Right hindlimb (tissue), 1 donor: ENCODE results near the gene STXBP6.

ENCODE experiments used
- DNase-seq: peaks from one replicate; pipeline ENCODE4 v3.0.0-alpha.2; 2018

The STXBP6 gene

DNA sequence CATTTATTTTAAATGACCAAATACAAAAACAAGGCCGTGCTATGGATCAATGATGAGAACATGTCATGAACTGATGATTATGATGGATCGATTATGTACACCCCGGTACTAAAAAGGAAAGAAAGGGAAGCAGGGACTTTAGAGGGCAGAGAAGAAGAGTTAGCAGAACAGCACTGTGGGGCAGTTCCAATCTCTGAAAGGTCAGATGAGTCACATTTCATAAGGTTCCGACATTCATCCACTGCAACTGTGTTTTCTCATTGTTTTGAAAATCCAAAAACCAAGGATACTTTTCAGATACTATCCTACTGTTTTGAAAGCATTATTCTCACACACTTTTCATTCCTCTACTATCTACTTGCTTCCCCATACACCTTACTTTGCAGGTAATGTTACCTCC lies 169.3 kb downstream of the STXBP6 start:
- no peak for DNase-seq

DNA sequence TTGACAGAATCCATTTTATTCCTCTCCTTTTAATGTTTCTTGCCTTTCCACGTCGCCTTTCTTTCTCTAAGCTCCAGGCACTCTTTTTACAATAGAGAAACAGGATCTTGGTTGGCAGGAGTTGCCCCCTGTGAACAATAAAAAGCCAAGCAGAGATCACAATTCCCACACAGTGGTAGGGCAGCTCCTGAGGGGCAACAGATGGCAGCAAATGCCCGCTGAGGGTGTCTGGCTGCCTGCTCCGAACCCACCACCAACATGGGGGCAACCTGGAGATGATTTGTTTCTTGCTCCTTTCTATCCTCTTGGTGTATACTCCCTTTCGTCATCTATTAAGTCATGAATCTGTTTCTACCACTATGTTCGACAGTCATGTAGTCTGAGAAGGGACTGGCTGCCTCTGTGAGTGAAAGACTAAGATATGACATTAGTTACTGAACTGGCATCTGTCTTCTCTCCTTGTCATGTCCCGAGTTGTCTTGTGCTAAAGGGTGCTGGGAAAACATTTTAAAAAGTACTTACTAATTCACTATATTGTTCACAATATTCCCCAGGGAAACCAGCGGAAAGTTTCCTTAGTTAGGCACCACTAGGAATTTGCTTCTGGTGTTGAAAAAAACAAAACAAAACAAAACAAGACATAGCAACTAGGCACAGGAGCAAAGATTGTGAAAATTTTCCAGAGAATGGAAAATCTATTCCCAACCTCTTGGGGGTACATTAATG lies 170.1 kb downstream of the STXBP6 start:
- no peak for DNase-seq

GRCh38 chr14:24876996-24877395 lies 173.0 kb downstream of the STXBP6 start:
- no peak for DNase-seq

GRCh38 chr14:24875991-24876878 lies 173.7 kb downstream of the STXBP6 start:
- no peak for DNase-seq

DNA sequence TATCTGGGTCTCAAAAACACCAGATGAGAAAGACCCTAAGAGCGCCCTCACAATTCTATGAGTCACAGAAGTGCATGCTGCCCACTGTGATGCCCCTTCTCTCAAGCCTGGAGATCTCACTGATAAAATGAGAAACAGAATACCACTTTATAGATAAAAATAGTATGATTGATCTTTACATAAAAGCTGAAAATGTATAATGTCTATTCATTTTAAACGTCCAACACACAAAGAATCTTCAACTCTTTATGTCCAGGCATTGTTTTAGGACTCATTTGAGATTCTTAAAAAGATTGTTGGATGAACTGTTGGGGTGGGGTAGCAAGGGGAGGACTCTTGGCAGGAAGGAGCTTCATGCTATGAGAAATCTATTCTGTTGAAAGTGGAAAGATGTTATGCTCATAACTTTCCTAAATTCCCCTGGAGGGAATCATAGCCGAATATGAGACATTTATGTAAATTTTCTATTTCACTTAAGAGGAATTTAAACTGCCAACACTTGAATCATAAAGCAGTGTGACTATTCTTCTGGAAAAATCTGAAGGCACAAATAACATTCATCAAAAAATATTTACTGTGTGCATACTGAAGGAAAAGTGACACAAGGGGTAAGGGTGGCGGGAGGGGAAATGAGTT lies 174.6 kb downstream of the STXBP6 start:
- DNase-seq, result no peak

DNA sequence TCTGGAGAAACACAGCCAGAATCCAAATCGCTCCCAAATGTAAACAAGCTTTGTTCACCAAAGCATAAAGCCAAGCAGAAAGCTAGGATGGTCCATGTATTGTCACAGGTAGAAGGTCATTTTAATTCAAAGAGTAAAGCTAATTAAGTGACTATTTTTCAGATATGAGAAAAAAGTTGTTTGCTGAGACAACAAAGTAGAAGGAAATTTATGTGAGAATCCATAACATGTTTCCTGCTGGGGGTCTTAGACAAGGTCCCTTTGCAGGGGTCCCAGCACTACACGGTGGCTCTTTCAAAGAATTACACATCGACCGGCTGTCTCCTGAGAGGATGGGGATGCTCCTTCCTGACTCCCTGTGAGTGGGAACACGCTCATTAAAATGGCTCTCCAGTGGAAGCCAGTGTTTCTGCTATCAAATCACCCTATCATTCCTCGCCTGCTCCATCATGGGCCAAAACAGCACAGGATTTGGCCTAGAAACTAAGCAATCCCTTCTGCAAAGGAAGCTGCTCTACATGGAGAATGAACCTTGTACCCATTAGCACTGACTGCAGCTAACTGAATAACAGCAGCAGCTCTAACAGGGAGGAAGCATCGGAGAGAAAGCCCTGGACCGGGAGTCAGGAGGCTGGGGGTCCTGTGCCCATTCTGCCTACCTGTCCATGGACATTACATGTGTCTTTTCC lies 175.3 kb downstream of the STXBP6 start:
- no peak for DNase-seq

DNA sequence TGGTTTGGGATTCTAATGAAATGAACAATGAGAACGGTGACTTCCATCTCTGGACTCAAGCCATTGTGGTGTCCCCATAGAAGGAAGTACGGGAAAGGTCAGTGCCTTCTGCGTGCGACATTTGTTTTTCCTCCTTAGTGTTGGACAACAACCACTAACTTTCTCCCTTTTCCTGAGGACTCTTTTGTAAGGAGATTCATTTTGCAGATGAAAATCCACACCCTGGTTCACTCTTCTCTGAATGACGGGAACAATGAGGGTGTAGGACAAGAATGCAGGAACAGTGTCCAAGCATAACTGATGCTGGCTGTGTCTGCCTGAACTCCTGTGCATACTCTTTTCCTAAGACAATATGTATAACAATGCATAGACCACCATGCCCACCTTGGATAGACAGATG lies 176.4 kb downstream of the STXBP6 start:
- no peak for DNase-seq

- no peak for DNase-seq
Measured at GRCh38 chr14:24870949-24871701, 178.8 kb downstream of the STXBP6 start.

GRCh38 chr14:24868389-24868788 lies 181.6 kb downstream of the STXBP6 start:
- no peak for DNase-seq

DNA sequence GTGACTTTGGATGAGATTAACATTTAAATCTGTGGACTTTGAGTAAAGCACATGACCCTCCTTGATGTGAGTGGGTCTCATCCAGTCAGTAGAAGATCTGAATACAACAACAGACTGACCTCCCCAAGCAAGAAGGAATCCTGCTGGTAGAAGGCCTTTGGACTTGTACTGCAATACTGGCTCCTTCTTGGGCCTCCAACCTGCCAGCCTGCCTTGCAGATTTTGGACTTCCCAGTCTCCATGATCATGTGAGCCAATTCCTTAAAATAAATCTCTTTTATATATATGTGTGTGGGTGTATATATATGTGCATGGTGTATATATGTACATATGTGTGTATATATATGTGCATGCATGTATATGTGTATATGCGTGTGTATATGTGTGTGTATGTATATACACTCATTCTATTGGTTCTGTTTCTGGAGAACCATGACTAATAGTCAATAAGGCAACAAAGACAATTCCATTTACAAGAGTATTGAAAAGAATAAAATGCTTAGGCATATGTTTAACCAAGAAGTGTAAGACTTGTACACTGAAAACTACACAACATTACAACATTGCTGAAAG lies 183.8 kb downstream of the STXBP6 start:
- no peak for DNase-seq

- no peak for DNase-seq
Measured at GRCh38 chr14:24863968-24864684, 185.8 kb downstream of the STXBP6 start.

DNA sequence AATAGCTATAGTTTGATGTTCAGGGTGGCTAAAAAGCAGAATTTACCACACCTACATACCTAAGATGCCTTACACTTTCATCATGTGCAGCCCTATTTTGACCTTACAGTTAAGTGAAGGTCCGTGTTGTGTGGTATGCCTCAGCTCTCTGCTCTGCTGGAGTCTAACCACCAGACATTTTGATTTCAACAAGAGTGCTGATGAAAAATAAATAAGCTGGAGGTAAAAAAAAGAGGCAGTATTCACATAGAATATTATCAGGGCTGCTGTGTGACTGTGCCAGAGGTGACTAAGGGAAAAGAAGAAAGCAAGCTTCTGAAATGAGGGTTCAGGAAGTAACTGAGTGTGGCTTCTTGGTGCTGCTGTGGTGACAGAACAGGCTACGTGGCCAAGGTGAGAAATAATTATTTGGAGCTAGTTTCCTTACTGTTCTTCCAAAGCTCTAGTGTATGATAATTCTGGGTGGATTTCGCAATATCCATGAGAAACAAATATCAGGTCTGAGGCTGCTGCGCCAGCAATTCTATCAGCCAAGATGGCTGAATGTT lies 188.8 kb downstream of the STXBP6 start:
- no peak for DNase-seq

DNA sequence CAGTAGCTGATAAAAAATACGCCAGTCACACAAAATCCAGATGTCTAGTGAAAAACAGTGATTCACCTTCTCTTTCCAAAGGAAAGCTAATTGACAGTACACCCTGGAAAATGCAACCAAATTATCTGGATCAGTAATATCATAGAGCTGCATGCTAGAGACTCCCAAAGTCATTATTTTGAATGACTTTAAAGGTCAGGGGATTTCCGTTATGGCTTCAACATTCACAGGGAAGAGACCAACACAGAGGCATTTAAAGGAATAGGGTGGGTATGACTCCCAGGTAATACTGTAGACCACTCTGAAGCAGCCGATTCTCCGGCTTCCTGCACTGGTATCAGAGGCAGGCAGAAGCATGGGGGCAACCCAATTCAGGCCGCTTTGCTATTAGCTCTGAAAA lies 190.4 kb downstream of the STXBP6 start:
- no peak for DNase-seq

DNA sequence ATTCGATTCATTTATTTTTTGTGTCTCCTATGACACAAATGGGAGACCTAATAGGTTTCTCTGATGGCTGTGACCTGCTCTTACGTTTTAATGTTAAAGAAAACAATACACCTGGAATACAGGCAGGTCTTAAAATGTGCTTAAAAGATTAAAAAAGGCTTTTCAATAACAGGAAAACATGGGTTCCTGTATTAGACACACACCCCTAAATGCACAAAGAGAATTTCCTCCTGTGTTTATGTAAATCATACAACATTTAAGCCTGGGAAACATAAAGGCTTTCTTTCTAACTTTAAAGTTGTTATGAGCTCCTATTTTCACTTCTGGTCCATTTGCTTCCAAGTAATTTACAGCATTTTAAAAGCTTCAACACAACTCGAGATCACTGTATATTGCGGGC lies 191.3 kb downstream of the STXBP6 start:
- no peak for DNase-seq

GRCh38 chr14:24858052-24858451 lies 191.9 kb downstream of the STXBP6 start:
- DNase-seq, result no peak

DNA sequence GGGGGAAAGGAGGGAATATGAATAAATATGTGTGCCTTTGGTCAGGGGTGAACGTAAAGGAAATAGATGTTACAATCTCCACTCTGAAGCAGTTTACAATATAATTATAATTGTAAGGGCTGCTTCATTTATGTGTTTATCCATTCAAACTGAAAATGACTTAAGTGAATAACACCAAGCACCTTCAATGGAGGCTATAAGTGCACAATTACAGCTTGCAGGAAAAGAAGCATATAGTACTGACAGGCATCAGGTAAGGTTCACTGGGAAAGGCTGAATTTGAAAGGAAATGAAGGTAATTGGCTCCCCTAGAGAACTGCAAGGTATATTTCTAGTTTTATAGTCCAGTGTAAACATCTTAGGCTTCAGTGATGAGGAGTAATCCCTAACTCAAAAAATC lies 192.7 kb downstream of the STXBP6 start:
- no peak for DNase-seq

- DNase-seq, result no peak
Measured at GRCh38 chr14:24853446-24853845, 196.5 kb downstream of the STXBP6 start.

DNA sequence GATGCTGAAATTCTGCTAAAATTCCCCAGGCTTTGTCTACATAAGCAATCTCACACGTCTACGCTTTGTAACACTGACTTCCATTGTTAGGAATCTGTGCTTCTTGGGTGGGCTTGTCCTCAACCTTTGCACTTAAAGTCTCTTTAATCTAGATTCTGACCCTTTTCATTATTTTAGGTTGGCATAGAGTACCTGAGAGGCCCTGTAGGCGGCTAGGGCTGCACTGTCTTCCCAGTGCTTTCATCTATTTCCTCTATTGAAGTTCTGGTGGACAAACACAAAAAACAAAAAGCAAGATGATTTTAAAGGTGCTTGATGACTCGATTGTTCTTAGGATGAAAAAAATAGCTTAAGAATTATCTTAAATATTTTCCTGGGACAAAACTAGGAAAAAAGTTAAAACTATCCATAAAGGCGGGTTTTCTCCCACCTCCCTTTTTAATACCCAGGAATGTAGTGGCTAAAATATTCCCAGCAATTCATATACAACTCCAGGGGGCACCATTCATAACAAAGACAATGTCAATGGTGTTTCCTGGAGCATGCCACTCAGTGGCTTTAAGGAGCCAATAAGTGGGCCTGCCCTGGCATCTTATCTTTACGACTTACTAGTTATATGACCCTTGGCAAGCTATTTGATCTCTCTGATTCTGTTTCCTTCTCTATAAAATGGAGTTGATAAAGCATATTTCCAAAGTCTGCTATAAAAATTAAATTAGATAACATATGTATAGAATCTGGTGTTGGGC lies 197.5 kb downstream of the STXBP6 start:
- DNase-seq, result no peak

- no peak for DNase-seq
Measured at GRCh38 chr14:24851837-24852236, 198.1 kb downstream of the STXBP6 start.

DNA sequence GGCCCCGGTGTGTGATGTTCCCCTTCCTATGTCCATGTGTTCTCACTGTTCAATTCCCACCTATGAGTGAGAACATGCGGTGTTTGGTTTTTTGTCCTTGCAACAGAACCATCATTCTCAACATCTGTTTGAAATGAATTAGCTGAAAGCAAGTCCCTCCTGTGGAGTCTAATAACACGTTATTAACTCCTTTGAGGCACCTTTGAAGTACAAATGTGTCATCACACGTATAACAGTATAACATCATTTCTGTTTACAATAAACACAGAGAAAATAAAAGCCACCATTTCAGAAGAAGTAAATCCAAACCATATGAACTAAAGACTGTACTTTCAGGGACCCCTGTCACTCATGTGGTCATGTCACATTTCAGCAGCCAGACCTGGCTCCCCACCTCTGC lies 198.5 kb downstream of the STXBP6 start:
- no peak for DNase-seq
